ENCODE data around the gene RAB43.

GRCh38 chr3:129144786-129145185 is 23.2 kb upstream of the RAB43 start:
- TF ChIP-seq ARNTL (CRISPR knock-in tag; IDR thresholded peaks at IDR 0.05; ENCODE audit: borderline replicate concordance, low read depth) (no peak), PATZ1 (CRISPR knock-in tag; IDR thresholded peaks at IDR 0.05; ENCODE audit: borderline replicate concordance) (no peak), ZC3H10 (CRISPR knock-in tag; IDR thresholded peaks at IDR 0.05) (no peak), ZNF565 (CRISPR knock-in tag; conservative IDR thresholded peaks at IDR 0.05; ENCODE audit: low read depth) (no peak), RARB (CRISPR knock-in tag; IDR thresholded peaks at IDR 0.05) (no peak), CSDC2 (CRISPR knock-in tag; IDR thresholded peaks at IDR 0.05) (no peak), ZNF8 (CRISPR knock-in tag; IDR thresholded peaks at IDR 0.05) (no peak), ZFP3 (CRISPR knock-in tag; IDR thresholded peaks at IDR 0.05) (no peak), CREB5 (CRISPR knock-in tag; IDR thresholded peaks at IDR 0.05; ENCODE audit: low read depth) (no peak), ISL1 (CRISPR knock-in tag; IDR thresholded peaks at IDR 0.05) (no peak), GLIS3 (CRISPR knock-in tag; IDR thresholded peaks at IDR 0.05) (no peak), TCF4 (CRISPR knock-in tag; IDR thresholded peaks at IDR 0.05; ENCODE audit: borderline replicate concordance) (no peak), TSHZ2 (CRISPR knock-in tag; IDR thresholded peaks at IDR 0.05) (no peak)

Data from SK-N-SH treated with all-trans-retinoic acid at 6 μM for 48 hours (cell line).